HT1080 (cell line): ENCODE data around the gene AFTPH. TPM values are rescaled to one million over a fixed set of nuclear protein-coding genes. Genes with fewer than 3 reads are reported as not detected.

Experiments used
- DNase-seq: peaks from one replicate; pipeline ENCODE4 v3.0.0-alpha.2; 2015; ENCODE audit warnings: low read depth
- total RNA-seq: library from RNA; depleted of rRNA; stranded (reverse); fragments of >200 nt; shearing (Covaris generic); gene quantifications from 2 replicates; pipeline ENCODE4 v1.2.3, GENCODE V29; 2014

Gene AFTPH
- total RNA-seq, 1 experiment from 2014 or later: 12.8 TPM

DNA sequence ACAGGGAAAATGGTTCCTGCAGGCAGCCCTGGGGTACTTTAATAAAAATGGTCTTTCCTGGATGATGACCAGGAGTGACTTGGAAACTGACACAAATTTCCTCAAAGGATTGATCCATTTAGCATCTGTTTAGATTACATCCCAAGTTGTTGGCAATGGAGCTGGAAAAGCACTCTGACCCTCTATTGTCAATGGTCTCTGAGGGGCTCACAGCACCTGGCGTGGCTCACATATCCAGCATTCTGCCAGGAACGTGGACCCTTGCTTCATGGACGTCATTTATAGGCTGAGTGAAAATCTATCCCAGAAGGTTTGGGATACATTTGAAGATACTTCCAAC, 85.8 kb downstream of the AFTPH start:
- no peak for DNase-seq

DNA sequence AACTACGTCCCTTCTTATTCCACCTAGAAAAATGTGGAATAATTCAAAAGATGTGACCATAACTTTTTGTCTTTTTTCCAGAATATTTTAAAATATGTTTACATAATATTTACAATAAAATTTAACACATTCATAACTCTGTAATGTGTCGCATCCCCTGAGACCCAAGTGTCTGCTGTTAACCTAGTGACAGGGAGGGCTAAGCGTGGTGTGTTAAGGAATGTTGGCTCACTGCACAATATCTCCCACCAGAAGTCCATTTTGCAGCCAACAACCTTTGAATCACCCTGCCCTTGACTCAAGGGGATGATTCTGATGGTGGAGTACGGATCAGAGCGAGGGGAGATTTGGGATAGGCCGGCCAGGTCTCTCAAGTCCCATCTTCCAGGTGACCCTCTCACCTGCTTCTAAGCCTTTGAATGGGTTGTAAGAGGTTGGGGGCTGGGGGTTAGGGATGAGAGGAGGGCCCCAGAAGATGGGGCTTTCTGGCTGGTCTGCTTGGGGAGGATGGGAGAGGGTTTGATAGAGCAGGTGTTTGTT, 86.3 kb downstream of the AFTPH start:
- DNase-seq: no peak

DNA sequence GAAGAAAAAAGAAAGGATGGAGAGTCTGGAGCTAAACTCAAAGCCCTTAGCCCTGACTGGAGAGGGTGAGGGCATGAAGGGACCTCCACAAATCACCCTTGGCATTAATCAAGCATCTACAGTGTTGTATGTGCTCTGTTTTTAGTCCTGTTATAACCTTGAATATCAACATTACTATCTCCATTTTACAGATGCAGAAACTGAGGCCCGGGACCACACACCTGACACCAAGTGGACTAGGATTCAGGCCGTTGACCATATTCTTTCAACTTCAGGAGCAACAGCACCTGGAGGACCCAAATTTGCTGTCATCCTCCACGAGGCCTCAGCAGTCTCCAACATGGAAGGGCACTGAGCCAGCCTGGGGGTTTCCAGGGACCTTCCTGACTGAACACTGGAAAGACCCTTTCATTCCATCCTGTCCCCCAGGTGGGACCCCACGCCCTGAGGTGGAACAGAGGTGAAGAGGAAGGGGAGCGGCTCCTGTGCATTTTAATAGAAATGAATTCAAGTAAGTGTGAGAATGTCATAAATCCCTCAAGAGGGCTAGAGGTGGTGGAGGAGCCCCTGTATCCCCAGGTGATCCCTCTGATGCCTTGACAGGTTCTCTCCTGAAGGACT, 88.6 kb downstream of the AFTPH start:
- no peak for DNase-seq

DNA sequence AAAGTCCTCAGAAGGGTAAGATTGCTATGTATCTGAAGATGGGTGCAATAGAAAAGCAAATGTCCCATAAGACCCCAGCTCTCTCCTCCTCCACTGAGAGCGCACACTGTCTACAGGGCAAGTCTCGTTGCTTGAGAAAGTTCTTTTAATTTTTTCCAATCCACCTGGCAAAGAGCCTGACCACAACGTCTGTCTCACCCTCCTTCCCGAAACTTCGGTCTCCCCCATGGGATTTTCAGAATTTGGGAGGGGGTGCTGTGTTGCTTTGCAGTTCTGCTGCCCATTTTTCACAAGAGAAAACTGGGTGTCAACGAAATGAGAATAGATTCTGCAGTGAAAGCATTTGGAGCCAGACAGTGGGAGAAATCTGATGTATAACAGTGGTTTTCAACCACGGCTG, 89.1 kb downstream of the AFTPH start:
- DNase-seq: no peak

DNA sequence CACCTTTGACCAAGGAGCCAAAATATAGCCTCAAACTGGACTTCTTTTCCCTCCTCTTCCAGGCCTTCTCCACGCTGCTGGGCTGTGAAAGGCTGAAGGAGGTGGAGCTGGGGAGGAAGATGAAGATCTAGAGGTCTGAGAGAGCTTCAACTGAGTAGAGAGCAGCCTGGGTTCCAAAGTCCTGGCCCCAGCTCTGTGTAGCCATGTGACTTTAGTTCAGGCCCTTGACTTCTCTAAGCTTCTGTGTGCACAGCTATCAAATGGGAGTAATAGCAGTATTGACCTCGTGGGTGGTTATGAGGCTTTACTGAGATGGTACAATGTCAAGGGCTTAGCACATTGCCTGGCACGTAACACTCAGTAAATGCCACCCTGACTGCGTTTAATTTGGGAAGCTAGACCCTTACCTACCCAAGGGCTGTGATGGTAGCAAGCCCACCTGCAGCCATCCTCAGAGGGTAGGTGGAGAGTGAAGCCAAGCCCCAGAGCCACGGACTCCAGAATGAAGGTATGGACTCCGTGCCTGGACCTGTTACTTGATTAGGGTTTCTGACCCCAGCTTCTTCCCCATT, 91.2 kb downstream of the AFTPH start:
- no peak for DNase-seq

DNA sequence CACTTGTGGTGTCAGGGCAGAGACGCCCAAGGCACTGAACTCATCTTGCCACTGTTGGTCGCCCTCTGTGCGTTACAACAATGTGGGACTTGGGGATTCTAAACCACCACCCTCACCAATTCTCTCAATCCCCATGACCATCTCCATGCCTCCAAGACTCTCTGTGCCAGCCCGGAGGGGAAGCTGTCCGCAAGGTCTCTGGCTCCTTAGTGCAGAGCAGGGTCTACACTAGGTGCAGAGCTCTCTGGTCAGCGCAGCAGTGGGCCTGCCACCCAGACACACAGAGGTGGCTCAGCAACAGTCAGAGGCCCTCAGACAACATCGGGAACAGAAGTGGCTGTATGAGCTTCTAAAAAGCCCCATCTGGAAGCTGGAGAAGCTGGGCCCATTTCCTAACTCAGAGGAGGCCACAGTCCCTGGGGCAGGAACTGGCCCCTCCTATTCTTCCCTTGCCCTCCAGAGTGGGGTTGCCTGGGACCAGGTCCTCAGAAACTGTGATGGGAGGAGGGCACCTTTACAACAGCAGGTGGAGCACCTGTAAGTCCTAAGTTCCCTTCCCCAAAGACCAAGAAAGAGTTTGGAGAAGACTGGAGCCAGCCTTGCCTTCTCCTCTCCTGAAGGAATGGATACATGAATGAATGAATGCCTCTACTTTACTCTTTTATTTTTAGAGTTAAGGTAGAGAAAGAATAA, 91.9 kb downstream of the AFTPH start:
- DNase-seq: no peak

DNA sequence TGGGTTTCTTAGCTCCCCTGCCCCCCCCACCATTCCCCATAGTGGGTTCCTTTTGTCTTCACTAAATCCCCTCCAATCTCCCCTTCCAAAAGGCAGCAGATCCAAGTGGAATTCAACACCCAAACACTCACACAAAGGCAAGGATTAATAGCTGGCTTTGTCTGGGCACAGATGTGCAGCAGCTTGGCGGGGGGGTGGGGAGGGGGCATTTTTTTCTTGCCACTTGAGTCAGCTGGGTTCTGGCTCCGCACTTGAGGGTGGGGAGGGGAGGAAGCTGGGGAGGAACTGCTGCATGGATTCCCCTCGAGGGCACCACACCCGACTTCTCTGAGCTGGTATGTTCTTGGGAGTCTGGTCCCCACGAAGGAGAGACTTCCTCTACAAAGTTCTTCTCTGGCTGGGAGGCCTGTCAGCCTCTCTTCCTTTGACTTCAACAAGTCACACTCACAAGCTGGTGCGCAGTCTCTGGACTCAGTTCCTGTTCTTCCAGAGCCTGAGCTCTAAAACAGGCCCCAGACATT, 93.6 kb downstream of the AFTPH start:
- no peak for DNase-seq

DNA sequence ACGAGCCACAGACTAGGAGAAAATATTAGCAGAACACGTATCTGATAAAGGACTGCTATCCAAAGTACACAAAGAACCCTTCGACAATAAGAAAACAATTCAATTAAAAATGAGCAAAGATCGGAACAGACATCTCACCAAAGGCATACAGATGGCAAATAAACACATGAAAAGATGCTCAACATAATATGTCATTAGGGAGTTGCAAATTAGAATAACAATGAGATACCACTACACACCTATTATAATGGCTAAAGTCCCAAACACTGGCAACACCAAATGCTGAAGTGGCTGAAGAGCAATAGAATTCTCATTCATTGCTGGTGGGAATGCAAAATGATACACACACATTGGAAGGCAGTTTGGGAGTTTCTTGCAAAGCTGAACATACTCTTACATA, 96.5 kb downstream of the AFTPH start:
- no peak for DNase-seq

DNA sequence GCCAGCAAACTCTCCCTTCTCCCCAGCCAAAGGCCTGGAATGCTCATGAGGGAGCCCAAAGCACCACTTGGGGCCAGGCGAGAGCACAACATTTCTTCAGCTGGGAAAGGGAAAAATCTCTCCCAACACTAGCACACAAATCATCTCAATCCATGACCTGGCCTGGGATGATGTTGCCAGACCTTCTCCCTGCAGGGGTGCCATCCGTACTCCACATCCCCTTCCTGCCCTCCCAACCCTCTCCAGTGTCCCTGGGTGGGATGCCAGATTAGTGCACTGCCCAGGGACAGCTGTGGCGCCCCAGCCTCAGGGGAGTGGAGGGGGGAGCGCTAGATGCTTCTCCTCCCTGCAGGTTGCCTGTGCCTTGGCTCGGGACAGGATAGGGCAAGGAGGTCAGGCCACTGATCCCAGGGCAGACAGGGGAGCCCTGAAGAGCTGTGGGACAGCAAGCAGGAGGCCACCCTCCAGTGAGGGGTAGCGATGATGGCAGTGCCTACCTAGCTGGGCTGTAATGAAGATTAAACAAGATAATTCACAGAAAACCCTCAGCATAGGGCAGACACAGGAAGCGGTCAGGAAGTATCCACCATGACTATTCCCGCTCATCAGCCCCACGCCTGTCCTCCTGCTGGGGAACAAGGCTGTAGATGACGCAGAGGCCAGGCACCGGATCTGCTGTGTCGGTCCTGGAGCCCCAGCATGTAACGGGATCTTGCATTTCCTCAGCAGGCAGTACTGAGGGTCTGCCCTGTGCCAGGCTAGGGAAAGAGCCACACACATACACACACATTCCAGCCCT, 98.5 kb downstream of the AFTPH start:
- DNase-seq: peak; percentile 73

DNA sequence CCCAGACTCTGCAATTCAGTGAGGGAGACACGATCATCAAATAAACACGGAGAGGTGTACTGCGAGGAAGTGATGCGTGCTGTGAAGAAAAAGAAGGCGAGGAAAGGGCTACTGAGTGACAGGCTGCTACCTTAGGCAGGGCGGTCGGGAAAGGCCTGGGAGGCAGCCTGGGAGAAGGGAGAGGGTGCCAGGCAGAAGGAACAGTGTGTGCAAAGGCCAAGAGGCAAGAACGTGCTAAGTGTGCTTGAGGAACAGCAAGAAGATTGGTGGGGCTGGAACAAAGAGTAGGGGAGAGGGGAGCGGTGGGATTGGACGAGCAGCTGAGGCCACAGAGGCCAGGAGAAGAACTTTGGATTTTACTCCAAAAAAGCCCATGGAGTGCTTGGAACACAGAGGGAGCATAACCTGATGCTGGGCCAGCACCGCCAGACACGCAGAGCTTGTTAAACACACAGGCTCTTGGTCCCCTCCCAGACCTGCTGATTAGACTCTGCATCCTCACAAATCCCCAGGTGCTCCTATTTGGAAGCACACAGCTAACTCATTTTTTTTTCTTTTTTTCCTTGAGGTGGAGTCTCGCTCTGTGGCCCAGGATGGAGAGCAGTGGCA, 99.2 kb downstream of the AFTPH start:
- no peak for DNase-seq

DNA sequence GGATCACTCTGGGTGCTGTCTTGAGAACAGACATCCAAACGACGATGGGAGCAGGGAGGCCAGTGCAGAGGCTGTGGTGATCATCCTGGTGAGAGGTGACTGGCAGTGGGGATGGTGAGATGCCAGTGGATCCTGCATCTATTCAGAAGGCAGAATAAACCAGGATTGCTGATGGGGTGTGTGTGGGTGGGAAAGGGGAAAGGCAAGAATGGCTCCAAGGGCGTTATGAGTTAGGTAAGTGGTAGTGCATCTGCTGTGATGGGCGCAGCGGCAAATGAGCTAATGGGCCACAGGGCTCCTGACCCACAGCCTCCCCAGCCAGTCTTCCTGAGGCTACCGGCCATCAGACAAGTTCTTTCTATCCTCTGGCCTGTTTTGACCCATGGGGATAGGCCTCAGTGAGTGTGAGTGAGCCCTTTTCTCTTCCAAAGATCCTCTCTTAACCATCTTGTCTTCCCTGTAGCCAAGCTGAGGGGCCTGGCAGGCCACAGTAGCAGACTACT, 100.0 kb downstream of the AFTPH start:
- no peak for DNase-seq

DNA sequence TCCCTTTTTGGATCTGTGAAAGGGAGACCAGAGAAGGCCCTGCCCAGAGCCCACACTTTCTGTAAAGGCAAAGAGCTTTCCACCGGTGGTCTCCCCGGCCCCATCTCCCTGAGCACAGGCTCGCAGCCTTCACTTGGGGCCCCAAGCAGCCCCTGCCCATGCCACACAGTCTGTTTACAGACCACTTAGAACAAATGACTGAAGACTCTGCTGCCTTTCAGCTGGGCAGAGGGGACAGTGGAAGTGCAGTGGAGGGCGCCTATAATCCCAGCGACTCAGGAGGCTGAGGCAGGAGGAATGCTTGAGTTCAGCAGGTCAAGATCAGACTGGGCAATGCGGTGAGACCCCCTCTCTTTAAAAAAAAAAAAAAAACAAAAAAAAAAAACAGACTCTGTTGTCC, 100.7 kb downstream of the AFTPH start:
- no peak for DNase-seq

DNA sequence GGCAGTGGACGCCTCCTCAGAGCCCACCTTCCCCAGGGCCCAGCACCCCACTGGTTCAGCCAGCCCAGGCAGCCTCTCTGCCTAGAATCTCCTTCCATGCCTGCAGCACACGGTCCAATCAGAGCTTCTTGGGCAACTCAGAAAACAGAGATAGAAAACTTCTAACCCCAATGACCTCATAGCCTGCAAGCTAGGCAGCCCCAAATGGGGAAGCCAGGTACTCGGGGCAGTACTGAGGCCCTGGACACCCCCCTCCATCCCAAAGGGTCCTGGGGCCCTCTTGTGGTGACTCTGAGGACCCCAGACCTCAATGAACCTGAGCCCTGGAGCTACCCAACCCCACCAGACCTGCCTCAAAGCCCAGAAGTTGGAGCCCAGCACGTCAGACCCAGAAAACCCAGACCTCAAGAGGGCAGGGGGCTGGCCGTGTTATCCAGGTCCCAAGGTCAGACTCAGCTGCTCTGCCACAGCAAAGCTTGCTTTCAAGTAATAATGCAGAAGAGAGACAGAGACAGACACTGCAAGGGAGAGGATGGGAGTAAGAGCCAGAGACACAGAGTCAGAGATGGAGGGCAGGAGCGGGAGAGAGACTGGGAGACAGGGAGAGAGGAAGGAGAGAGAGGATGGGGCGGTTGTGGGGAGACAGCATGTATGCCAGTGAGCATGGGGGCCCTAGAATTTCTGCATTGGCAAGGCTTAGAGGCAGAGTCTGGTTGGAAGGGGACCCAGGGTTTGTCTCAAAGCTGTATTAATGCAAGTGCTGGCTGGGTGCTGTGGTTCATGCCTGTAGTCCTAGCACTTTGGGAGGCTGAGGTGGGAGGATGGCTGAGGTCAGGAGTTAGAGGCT, 101.4 kb downstream of the AFTPH start:
- no peak for DNase-seq

DNA sequence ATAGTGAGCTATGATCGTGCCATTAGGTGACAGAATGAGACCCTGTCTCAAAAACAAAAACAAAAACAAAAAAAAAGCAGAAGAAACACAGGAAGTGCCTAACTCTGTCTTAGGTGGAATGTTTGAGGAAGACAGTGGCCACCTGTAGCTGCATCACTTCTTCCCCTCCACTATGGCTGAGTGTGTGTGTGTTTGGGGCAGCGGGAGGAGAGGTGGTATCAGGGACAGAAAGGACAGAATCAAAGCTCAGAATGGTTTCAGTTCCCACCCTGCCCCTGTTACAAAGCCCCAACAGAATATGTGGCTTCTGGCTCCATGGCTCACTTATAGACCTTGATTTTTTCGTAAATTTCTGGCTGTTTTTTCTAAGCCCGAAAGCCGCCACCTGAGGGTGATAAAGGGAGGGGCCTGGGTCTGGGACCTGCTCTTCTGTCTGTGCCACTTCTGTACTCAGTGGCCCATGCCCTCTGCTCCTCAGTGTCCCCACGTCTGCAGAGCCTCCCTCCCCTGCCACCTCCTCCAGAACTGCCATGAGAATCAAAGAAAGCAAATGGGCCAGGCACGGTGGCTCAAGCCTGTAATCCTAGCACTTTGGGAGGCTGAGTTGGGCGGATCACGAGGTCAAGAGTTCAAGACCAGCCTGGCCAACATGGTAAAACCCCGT, 102.2 kb downstream of the AFTPH start:
- no peak for DNase-seq

DNA sequence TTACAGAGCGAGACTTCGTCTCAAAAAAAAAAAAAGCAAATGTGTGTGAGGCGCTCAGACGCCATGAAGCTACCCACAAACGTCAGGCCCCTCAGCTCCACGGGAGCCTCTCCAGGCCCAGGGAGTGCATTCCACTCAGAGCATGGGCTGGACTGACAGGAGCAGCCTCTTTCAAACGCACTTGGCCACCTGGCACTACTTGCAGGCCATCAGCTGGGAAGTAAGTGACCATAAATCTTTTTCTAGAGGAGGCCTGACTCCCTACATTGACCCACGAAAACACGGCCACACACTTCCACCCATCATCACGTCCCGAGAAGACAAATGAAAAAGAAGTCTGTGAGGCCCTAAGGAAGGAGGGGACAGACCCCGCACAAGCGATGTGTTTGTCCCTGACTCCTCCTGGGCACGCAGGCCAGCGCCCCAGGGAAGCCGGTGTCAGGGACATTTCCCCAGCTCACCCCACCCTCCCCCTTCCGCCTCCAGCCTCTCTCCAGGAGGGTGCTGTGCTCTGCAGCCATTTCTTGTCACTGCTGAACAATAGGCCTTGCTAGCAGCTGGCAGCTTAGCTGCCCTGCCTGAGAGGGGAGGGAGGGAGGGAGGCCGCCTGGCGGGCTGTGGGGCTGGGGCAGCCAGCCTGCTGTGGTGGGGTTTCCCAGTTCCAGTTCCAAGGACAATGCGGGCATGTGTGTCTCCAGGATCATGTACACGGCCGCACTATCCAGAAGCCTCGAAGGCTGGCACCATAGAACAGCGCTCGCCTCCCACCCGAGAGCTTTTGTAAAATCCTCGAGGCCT, 103.0 kb downstream of the AFTPH start:
- DNase-seq: no peak

DNA sequence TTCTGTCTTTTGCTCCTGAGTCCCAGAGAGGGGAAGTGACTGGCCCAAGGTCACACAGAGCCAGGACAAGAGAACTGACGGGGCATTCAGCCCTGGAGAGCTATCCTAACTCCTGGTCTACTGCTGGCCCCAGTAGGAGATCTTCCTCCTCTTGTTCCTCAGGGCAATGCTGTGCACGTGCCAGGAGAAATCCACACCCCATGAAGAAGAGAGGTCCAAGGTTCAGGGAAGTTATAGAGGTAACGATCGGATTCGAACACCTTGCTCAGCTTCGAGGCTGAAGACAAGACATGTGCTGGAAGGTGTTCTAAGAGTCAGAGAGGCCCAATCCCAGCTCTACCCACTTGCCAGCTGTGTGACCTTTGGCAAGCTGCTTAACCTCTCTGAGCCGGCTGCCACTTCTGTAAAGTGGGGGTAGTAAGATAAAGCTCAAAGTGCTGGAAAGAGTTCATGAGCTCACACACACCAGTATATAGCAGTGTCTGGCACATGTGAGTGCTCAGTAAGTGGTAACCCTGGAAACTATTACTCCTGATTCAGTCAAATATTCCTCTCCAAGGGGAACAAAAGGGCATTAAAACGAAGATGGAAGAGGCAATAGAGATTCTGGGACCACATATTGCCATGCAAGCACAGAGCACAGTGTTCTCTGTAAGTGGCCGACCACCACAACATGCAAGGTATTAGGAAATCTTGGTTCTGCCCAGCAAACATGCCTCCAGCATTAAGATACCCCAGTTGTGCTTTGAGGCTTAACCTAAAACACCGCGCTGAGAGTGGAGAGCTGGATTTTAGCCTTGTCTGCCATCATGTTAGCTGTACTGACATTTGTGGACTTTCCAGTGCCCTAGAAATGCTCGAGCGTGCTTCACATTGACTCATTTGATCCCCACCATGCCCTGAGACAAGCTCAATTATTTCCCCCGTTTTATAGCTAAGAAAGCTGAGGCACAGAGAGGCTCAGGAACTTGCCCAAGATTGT, 104.0 kb downstream of the AFTPH start:
- no peak for DNase-seq

DNA sequence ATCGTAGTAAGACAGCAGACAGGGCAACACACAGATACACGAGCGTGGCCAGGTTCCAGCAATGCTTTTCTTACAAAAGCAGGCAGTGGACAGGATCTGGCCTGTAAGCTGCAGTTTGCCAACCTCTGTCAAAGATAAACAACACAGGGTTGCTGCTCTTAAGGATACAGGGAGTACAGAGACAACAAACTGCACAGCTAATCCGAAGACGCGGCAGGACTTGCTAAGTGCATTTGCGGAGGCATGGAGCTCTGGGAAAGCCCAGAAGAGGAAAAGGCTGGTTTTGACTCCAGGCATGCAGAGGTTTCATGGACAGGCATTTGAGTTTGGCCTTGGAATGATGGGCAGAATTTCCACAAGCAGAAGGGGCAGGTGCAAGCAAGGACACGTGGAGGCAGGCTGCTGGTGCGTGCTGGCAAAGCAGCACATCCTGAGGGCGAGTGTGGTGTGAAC, 105.2 kb downstream of the AFTPH start:
- no peak for DNase-seq

DNA sequence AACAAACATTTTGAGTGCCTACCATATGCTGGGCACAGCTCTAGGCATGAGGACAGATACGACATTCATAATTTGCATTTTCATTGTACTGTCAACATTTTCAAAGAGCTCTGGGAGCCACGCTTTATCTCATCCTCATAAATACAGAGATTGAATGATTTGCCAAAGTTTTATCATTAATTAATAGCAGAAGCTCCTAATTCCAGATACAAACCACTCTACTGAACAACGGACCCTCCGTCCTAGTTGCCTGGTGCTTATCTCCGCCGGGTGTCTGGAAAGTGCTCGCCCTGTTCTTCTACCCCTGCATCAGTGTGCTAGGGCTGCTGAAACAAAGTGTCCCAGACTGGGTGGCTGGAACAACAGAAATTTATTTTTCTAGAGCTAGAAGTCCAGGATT, 105.7 kb downstream of the AFTPH start:
- no peak for DNase-seq
